GM12878 (cell line): ENCODE results near the gene BRD2. TPM values are rescaled to one million over a fixed set of nuclear protein-coding genes. Genes with fewer than 3 reads are reported as not detected.

Experiments used
- ATAC-seq: fragments of 200-7000 bp; cut with Tn5 transposase; 3 replicates; pipeline ENCODE4 v1.9.1; 2020; ENCODE audit warnings: mild to moderate bottlenecking, moderate library complexity
- BruUV-seq: library from RNA; stranded (reverse); fragments of 400-500 nt; replicated peaks from 2 replicates; lab custom pipeline; 2021; lab: Mats Ljungman, UMichigan
- CTCF ChIA-PET: fragments of 300-600 bp; sonication (Branson Sonifier 250); formaldehyde crosslinking; extraction: SDS; loops from one replicate; lab custom pipeline; 2021; ENCODE audit warnings: inconsistent platforms; lab: Yijun Ruan, JAX
- POLR2A ChIA-PET: fragments of 350-600 bp; formaldehyde crosslinking; extraction: SDS; loops from one replicate; lab custom pipeline; 2021; ENCODE audit warnings: inconsistent platforms; lab: Charles Lee
- RAD21 ChIA-PET: fragments of 300-600 bp; sonication (Branson Sonifier 250); formaldehyde crosslinking; loops from one replicate; lab custom pipeline; 2023; ENCODE audit warnings: antibody characterized with exemption; ENCODE audit not compliant: unreplicated experiment; lab: Charles Lee
- SMC1A ChIA-PET: fragments of 300-600 bp; sonication (Branson Sonifier 250); formaldehyde crosslinking; loops from one replicate; lab custom pipeline; 2023; ENCODE audit not compliant: unreplicated experiment, uncharacterized antibody; lab: Charles Lee
- DNase-seq: peaks from one replicate; pipeline ENCODE4 v3.0.0-alpha.2; 2011; ENCODE audit warnings: low read depth, low spot score
- FAIRE-seq: peaks from 3 replicates; lab custom pipeline; 2011; peaks lifted over from hg19 to GRCh38; lab: Jason Lieb, UNC
- H2AFZ ChIP-seq: 2 replicates; pipeline ENCODE4 v1.6.0; 2011; ENCODE audit warnings: low read depth, low read length, control low read depth; ENCODE audit not compliant: control insufficient read depth
- H3K27ac ChIP-seq: 2 replicates; pipeline ENCODE4 v1.5.1; 2011; ENCODE audit warnings: control low read depth; ENCODE audit not compliant: control insufficient read depth, insufficient read depth
- H3K27me3 ChIP-seq, 2 experiments: replicated peaks in 1 of 2; 2 replicates each; pipeline versions ENCODE4 v1.6.0 to v1.6.1; 2011; ENCODE audit warnings: low read length in 1 of 2; ENCODE audit not compliant: control insufficient read depth in 2 of 2, insufficient read depth in 2 of 2
- H3K36me3 ChIP-seq, 2 experiments: 2 replicates each; pipeline ENCODE4 v1.5.1; 2011; ENCODE audit warnings: low read length in 1 of 2; ENCODE audit not compliant: control insufficient read depth in 2 of 2, insufficient read depth in 2 of 2
- H3K4me1 ChIP-seq: 2 replicates; pipeline ENCODE4 v1.6.1; 2011; ENCODE audit warnings: mild to moderate bottlenecking, low read length, moderate library complexity, mixed read lengths; ENCODE audit not compliant: control insufficient read depth, insufficient read depth
- H3K4me2 ChIP-seq: 2 replicates; pipeline ENCODE4 v1.6.0; 2011; ENCODE audit warnings: control low read depth; ENCODE audit not compliant: control insufficient read depth, insufficient read depth
- H3K4me3 ChIP-seq: fragments of 200-600 bp; sonication (generic); 2 replicates; pipeline ENCODE4 v1.5.1; 2016
- H3K79me2 ChIP-seq: 2 replicates; pipeline ENCODE4 v1.6.0; 2011; ENCODE audit warnings: low read length; ENCODE audit not compliant: control insufficient read depth, insufficient read depth
- H3K9ac ChIP-seq: 2 replicates; pipeline ENCODE4 v1.8.0; 2011; ENCODE audit warnings: low read length, control low read depth, mixed read lengths; ENCODE audit not compliant: control insufficient read depth, insufficient read depth
- H3K9me3 ChIP-seq: replicated peaks from 3 replicates; pipeline ENCODE4 v1.5.1; 2011; ENCODE audit warnings: mild to moderate bottlenecking, low read length; ENCODE audit not compliant: control insufficient read depth, insufficient read depth
- H4K20me1 ChIP-seq: 2 replicates; pipeline ENCODE4 v1.6.0; 2011; ENCODE audit not compliant: control insufficient read depth, insufficient read depth
- IKZF1 ChIP-seq: fragments of 450-650 bp; conservative IDR thresholded peaks from 2 replicates; pipeline ENCODE4 v1.6.1; 2017; ENCODE audit warnings: antibody characterized with exemption, mild to moderate bottlenecking
- JUNB ChIP-seq: IDR thresholded peaks from 2 replicates; pipeline ENCODE4 v1.6.1; 2016; ENCODE audit warnings: antibody characterized with exemption, mild to moderate bottlenecking
- NBN ChIP-seq: fragments of 450-650 bp; IDR thresholded peaks from 2 replicates; pipeline ENCODE4 v1.6.1; 2016
- NFIC ChIP-seq: IDR thresholded peaks from 2 replicates; pipeline ENCODE4 v1.6.1; 2012; ENCODE audit warnings: low read depth, mild to moderate bottlenecking, inconsistent platforms, low read length, moderate library complexity
- POLR2AphosphoS2 ChIP-seq: IDR thresholded peaks from 2 replicates; pipeline ENCODE4 v1.6.1; 2011; ENCODE audit warnings: low read depth, mild to moderate bottlenecking, low read length, improper control_type of control experiment, moderate library complexity
- SPI1 ChIP-seq: IDR thresholded peaks from 2 replicates; pipeline ENCODE4 v1.6.1; 2011; ENCODE audit warnings: low read depth, mild to moderate bottlenecking, low read length, moderate library complexity, borderline replicate concordance; ENCODE audit not compliant: insufficient read depth
- SREBF1 ChIP-seq: IDR thresholded peaks from 2 replicates; pipeline ENCODE4 v1.6.1; 2012; ENCODE audit warnings: mild to moderate bottlenecking, low read length
- STAT1 ChIP-seq: fragments of 450-650 bp; conservative IDR thresholded peaks from 2 replicates; pipeline ENCODE4 v1.6.1; 2014; ENCODE audit warnings: antibody characterized with exemption, mild to moderate bottlenecking
- WGBS: methylation state at CpG from one replicate; pipeline ENCODE4 v1.1.6; 2016; ENCODE audit warnings: low lambda C conversion rate; ENCODE audit not compliant: insufficient replicate concordance, insufficient coverage; ENCODE audit errors: missing lambda C conversion rate; 5-methylcytosine and 5-hydroxymethylcytosine counted together
- in situ Hi-C: fragments of 300-500 bp; cut with MboI; formaldehyde crosslinking; loops from 9 replicates; pipeline ENCODE4 v1.14.3; 2018; ENCODE audit warnings: mixed read lengths
- intact Hi-C: fragments of 100-400 bp; cut with micrococcal nuclease; formaldehyde crosslinking; loops from one replicate; pipeline ENCODE4 v1.14.2; 2022; ENCODE audit not compliant: unreplicated experiment
- polyA plus RNA-seq, 11 experiments: library from polyadenylated mRNA; depleted of rRNA in 4 of 11; unstranded in 6 of 11; stranded (reverse) in 5 of 11; fragments of >200 nt; fragmentation: Nextera tagmentation in 4 of 11; fragmentation: Illumina TruSeq in 1 of 11; extraction: Ambion mirVana in 4 of 11; extraction: Trizol in 1 of 11; gene quantifications; 1 replicate in 1 of 11; 2 replicates in 10 of 11; pipeline versions ENCODE4 v1.2.1 to v1.2.3, GENCODE V29; 2011 to 2016; ENCODE audit warnings: inconsistent platforms in 2 of 11, missing spikeins in 2 of 11, low read depth in 1 of 11
- total RNA-seq, 4 experiments: library from RNA; depleted of rRNA in 3 of 4; stranded (reverse); fragments of >200 nt in 3 of 4; fragmentation: Illumina TruSeq in 1 of 4; extraction: Trizol in 1 of 4; gene quantifications; 2 replicates each; pipeline versions ENCODE4 v1.2.1 to v1.2.3, GENCODE V29; 2013 to 2021
- TF ChIP-seq, protein P1 (sequence below): fragments of 450-650 bp; conservative IDR thresholded peaks from 2 replicates; pipeline ENCODE4 v1.6.1; 2017; ENCODE audit warnings: mild to moderate bottlenecking, moderate library complexity
- TF ChIP-seq, protein P2 (sequence below): fragments of 450-650 bp; IDR thresholded peaks from 2 replicates; pipeline ENCODE4 v1.6.1; 2017; ENCODE audit warnings: mild to moderate bottlenecking
- TF ChIP-seq, protein P3 (sequence below): IDR thresholded peaks from 2 replicates; pipeline ENCODE4 v1.6.1; 2012; ENCODE audit warnings: low read depth, low read length, improper control_type of control experiment
- TF ChIP-seq, protein P4 (sequence below): IDR thresholded peaks from 2 replicates; pipeline ENCODE4 v1.6.1; 2012; ENCODE audit warnings: low read depth, low read length, improper control_type of control experiment

Gene BRD2
- total and polyA plus RNA-seq, 10 of the 15 experiments (the other 5 are each of a cell fraction or from before 2014, with no cell fraction given): 32.2 to 239 (median 139) TPM

DNA sequence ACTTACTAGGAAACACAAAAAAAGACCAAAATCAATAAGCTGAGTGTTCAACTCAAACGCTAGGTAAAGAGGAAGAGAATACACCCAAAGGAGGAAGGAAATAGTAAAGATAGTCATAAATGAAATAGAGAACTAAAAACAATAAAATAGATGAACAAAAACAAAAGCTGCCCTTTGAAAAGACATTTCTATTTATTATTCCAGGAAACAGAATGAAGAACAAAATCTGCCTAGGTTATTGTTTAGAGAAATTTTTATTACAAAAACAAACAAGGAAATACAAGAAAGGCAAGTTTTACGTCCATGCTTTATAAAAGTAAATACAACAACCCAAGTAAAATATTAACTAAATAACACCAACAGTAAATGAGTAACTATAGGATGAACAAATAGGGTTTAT lies 47.7 kb upstream of the BRD2 start:
- no peak for DNase-seq
- intact Hi-C loops (no loop called here), in situ Hi-C loops (no loop called here)
- ChIA-PET RAD21 (no interaction called here), SMC1A (interaction anchor here (0.6 to 2.0 kb wide), 7 partner anchors 10 to 716 kb away, joined by 3 to 11 read pairs (median 4); no protein-coding TSS in a partner anchor), POLR2A (interaction anchor here (0.8 to 1.6 kb wide), 5 partner anchors 11 to 34 kb away, joined by 3 to 5 read pairs (median 4); partner anchors contain the start of gene HLA-DMA), CTCF (interaction anchor here (1.3 to 6.7 kb wide), 4 partner anchors 12 to 64 kb away, joined by 5 to 51 read pairs (median 22); partner anchors contain the start of gene HLA-DMA)
- peak; percentile 31 for FAIRE-seq
- H3K27ac ChIP-seq: no peak overlapping the region; the same call in 1 of the 2 replicates
- TF ChIP-seq, protein P1, sequence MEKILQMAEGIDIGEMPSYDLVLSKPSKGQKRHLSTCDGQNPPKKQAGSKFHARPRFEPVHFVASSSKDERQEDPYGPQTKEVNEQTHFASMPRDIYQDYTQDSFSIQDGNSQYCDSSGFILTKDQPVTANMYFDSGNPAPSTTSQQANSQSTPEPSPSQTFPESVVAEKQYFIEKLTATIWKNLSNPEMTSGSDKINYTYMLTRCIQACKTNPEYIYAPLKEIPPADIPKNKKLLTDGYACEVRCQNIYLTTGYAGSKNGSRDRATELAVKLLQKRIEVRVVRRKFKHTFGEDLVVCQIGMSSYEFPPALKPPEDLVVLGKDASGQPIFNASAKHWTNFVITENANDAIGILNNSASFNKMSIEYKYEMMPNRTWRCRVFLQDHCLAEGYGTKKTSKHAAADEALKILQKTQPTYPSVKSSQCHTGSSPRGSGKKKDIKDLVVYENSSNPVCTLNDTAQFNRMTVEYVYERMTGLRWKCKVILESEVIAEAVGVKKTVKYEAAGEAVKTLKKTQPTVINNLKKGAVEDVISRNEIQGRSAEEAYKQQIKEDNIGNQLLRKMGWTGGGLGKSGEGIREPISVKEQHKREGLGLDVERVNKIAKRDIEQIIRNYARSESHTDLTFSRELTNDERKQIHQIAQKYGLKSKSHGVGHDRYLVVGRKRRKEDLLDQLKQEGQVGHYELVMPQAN: no peak
- peak; percentile 42 for TF ChIP-seq JUNB
- 0 out of 2 replicates have a peak, but pooled peaks have one; percentile 23 for TF ChIP-seq NFIC
- TF ChIP-seq NBN: no peak
- TF ChIP-seq IKZF1: no peak
- TF ChIP-seq, protein P2, sequence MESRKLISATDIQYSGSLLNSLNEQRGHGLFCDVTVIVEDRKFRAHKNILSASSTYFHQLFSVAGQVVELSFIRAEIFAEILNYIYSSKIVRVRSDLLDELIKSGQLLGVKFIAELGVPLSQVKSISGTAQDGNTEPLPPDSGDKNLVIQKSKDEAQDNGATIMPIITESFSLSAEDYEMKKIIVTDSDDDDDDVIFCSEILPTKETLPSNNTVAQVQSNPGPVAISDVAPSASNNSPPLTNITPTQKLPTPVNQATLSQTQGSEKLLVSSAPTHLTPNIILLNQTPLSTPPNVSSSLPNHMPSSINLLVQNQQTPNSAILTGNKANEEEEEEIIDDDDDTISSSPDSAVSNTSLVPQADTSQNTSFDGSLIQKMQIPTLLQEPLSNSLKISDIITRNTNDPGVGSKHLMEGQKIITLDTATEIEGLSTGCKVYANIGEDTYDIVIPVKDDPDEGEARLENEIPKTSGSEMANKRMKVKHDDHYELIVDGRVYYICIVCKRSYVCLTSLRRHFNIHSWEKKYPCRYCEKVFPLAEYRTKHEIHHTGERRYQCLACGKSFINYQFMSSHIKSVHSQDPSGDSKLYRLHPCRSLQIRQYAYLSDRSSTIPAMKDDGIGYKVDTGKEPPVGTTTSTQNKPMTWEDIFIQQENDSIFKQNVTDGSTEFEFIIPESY: no peak
- TF ChIP-seq STAT1: no peak
- TF ChIP-seq, protein P3, sequence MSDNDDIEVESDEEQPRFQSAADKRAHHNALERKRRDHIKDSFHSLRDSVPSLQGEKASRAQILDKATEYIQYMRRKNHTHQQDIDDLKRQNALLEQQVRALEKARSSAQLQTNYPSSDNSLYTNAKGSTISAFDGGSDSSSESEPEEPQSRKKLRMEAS: no peak
- TF ChIP-seq SPI1: peak; percentile 8; the same call in 1 of the 2 replicates
- TF ChIP-seq SREBF1: no peak
- no peak for TF ChIP-seq POLR2AphosphoS2
- TF ChIP-seq, protein P4, sequence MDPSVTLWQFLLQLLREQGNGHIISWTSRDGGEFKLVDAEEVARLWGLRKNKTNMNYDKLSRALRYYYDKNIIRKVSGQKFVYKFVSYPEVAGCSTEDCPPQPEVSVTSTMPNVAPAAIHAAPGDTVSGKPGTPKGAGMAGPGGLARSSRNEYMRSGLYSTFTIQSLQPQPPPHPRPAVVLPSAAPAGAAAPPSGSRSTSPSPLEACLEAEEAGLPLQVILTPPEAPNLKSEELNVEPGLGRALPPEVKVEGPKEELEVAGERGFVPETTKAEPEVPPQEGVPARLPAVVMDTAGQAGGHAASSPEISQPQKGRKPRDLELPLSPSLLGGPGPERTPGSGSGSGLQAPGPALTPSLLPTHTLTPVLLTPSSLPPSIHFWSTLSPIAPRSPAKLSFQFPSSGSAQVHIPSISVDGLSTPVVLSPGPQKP: no peak
- WGBS: 39% methylated on average over 2 of the region's 2 CpGs
- no peaks in the 10 kb centered on the region for H3K79me2 ChIP-seq
- H2AFZ ChIP-seq: no peak overlapping the region
- H4K20me1 ChIP-seq: no peaks in the 10 kb centered on the region
- no TSS peak for BruUV-seq
- no peak overlapping the region for H3K4me3 ChIP-seq
- H3K27me3 ChIP-seq: no peaks in the 10 kb centered on the region
- peaks cover 14% of the 10 kb centered on the region for H3K4me1 ChIP-seq
- no peaks in the 10 kb centered on the region for H3K36me3 ChIP-seq
- no peaks in the 10 kb centered on the region for H3K9me3 ChIP-seq
- no peak overlapping the region for H3K9ac ChIP-seq
- H3K4me2 ChIP-seq: no peak overlapping the region
- ATAC-seq: peak; percentile 50
